GM12892 (cell line): ENCODE data around the gene QDPR.

Source experiments
- POLR2A ChIP-seq: IDR thresholded peaks from 2 replicates; pipeline ENCODE4 v1.6.1; 2011; ENCODE audit warnings: low read depth, low read length, control low read depth
- POLR2AphosphoS5 ChIP-seq: IDR thresholded peaks from 2 replicates; pipeline ENCODE4 v1.6.1; 2011; ENCODE audit warnings: low read depth, low read length, control low read depth
- TAF1 ChIP-seq: IDR thresholded peaks from 2 replicates; pipeline ENCODE4 v1.6.1; 2011; ENCODE audit warnings: low read depth, mild to moderate bottlenecking, control low read depth, low read length, borderline replicate concordance

- no peak for TF ChIP-seq POLR2A
- no peak for TF ChIP-seq POLR2AphosphoS5
- TF ChIP-seq TAF1 = no peak
Observed at GRCh38 chr4:17517664-17518063, 5.8 kb upstream of the QDPR start.
